Tibial nerve (tissue), 4 donors: ENCODE measurements around the gene SSTR3. TPM values are rescaled to one million over a fixed set of nuclear protein-coding genes. Genes with fewer than 3 reads are reported as not detected.

Experiments
- DNase-seq, 2 donors: peaks; one replicate each; pipeline ENCODE4 v3.0.0-alpha.2; 2019; ENCODE audit warnings: low spot score in 2 of 2
- H3K27ac ChIP-seq, 4 donors: fragments of 200-600 bp; sonication (generic) in 3 of 4; one replicate each; pipeline ENCODE4 v1.5.1; 2017 to 2019; ENCODE audit warnings: mild to moderate bottlenecking in 1 of 4
- H3K27me3 ChIP-seq, 2 donors: fragments of 200-600 bp; sonication (generic) in 1 of 2; one replicate each; pipeline versions ENCODE4 v1.5.1 to v1.6.0; 2017 to 2019
- H3K36me3 ChIP-seq, 3 donors: fragments of 200-600 bp; sonication (generic); one replicate each; pipeline ENCODE4 v1.5.1; 2018 to 2019
- H3K4me1 ChIP-seq, 4 donors: fragments of 200-600 bp; sonication (generic) in 3 of 4; one replicate each; pipeline ENCODE4 v1.5.1; 2017 to 2019
- H3K4me3 ChIP-seq, 4 donors: fragments of 200-600 bp; sonication (generic) in 3 of 4; one replicate each; pipeline ENCODE4 v1.5.1; 2017 to 2019; ENCODE audit warnings: mild to moderate bottlenecking in 1 of 4, moderate library complexity in 1 of 4
- H3K9me3 ChIP-seq, 4 donors: fragments of 200-600 bp; sonication (generic) in 3 of 4; one replicate each; pipeline ENCODE4 v1.5.1; 2017 to 2019
- EP300 ChIP-seq, 2 donors: sonication (generic); formaldehyde crosslinking; IDR thresholded peaks; one replicate each; pipeline ENCODE4 v1.6.1; 2017; ENCODE audit warnings: antibody characterized with exemption in 2 of 2, mild to moderate bottlenecking in 1 of 2
- POLR2A ChIP-seq, 2 donors: fragments of 450-650 bp; IDR thresholded peaks; one replicate each; pipeline ENCODE4 v1.6.1; 2017; ENCODE audit warnings: antibody characterized with exemption in 2 of 2, mild to moderate bottlenecking in 2 of 2, moderate library complexity in 2 of 2
- WGBS, 2 donors: methylation state at CpG; one replicate each; pipeline ENCODE4 v1.1.5; 2018; 5-methylcytosine and 5-hydroxymethylcytosine counted together
- total RNA-seq, 4 donors: library from RNA; depleted of rRNA; stranded (reverse); fragments of >200 nt; gene quantifications; one replicate each; pipeline ENCODE4 v1.1.0, GENCODE V29; 2016
- TF ChIP-seq, protein P1 (sequence below), 5 experiments: fragments of 200-600 bp in 3 of 5; fragments of 450-650 bp in 2 of 5; sonication (generic) in 3 of 5; IDR thresholded peaks; one replicate each; pipeline ENCODE4 v1.5.1; 2016 to 2019; ENCODE audit warnings: antibody characterized with exemption in 5 of 5, mild to moderate bottlenecking in 3 of 5, moderate library complexity in 2 of 5

SSTR3 gene
- total RNA-seq, 4 donors from 2014 or later = not detected

DNA sequence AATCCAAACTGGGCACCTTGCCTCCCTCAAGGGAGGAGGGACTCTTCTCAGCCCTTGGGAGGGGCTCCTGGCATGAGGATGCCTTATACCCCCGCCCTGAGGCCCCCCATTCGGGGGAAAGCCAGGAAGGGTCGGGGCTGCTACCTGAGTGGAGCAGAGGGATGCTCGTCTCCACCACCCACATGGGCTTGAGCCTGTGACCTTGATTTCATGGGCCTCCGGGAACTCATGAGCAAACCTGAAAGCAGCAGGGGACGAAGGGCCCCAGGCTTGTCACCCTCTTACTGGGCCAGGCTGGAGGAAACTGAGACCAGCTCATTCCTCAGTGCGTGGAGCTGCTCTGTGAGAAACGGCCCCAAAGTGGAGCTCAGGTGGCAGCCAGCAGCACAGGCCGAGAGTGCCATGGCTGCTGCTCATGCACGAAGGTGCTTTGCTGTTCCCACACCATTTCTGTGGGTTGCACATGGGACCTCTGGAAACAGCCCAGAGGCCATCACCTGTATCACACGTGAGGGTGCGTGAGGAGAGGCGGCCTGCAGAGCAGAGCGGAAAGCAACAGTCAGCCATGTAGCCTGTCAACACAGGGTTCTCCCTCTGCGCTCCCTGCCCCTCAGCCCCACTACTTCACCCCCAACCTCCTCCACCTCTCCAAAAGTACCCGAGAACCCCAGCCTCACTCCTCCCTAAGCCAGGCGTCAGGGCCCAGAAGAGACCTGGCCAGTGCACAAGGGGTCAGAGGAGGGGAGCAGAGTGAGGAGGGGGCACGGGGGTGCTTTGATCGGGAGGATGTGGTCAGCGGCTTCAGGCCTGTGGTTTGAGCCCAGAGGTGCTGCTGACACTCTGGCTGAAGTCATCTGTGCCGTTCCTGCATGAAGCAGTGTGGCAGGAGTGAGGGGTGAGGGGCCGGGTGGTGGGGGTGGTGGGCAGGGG lies 48.4 kb downstream of the SSTR3 start:
- Histone ChIP-seq H3K4me1 (peaks cover 0 to 8% (median 4%) of the 10 kb centered on the region in 4 donors), H3K4me3 (no peak overlapping the region), H3K27ac (peak overlapping the region in 1 of 4 donors; percentile 10), H3K36me3 (no peaks in the 10 kb centered on the region), H3K27me3 (no peaks in the 10 kb centered on the region), H3K9me3 (peaks cover 0 to 4% (median 0%) of the 10 kb centered on the region in 4 donors)
- WGBS, 2 donors = 81 to 87% methylated on average over 17 to 22 of the region's 22 CpGs
- no peak for DNase-seq
- TF ChIP-seq POLR2A (IDR thresholded peaks at IDR 0.05) = no peak
- TF ChIP-seq EP300 (IDR thresholded peaks at IDR 0.05) = no peak
- TF ChIP-seq, protein P1, sequence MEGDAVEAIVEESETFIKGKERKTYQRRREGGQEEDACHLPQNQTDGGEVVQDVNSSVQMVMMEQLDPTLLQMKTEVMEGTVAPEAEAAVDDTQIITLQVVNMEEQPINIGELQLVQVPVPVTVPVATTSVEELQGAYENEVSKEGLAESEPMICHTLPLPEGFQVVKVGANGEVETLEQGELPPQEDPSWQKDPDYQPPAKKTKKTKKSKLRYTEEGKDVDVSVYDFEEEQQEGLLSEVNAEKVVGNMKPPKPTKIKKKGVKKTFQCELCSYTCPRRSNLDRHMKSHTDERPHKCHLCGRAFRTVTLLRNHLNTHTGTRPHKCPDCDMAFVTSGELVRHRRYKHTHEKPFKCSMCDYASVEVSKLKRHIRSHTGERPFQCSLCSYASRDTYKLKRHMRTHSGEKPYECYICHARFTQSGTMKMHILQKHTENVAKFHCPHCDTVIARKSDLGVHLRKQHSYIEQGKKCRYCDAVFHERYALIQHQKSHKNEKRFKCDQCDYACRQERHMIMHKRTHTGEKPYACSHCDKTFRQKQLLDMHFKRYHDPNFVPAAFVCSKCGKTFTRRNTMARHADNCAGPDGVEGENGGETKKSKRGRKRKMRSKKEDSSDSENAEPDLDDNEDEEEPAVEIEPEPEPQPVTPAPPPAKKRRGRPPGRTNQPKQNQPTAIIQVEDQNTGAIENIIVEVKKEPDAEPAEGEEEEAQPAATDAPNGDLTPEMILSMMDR (IDR thresholded peaks at IDR 0.05) = no peak

DNA sequence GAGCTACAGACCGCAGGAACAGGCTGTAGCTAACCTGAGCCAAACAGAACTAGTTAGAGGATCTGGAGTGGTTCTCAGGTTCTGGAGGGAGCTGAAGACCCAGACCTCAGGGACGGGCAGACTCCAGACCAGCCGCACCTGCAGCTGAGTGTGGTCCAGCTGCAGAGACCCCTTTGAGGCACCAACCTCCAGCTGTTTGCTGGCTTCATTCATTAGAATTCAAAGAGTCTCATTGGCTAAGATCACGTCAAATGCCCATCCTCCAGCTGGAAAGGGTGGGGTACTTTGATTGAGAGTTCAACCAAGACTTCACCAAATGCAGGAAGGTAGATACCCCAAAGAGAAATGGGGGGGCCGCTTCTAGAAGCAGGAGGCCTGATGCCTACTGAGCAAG lies 49.2 kb downstream of the SSTR3 start:
- Histone ChIP-seq H3K9me3 (peaks cover 0 to 4% (median 0%) of the 10 kb centered on the region in 4 donors), H3K27ac (peak overlapping the region in 1 of 4 donors; percentile 10), H3K36me3 (no peaks in the 10 kb centered on the region), H3K4me3 (no peak overlapping the region), H3K27me3 (no peaks in the 10 kb centered on the region), H3K4me1 (peaks cover 0 to 8% (median 4%) of the 10 kb centered on the region in 4 donors)
- DNase-seq = no peak
- WGBS, 2 donors = 76 to 77% methylated on average over 3 to 5 of the region's 5 CpGs
- TF ChIP-seq, protein P1 (IDR thresholded peaks at IDR 0.05) = no peak
- TF ChIP-seq EP300 (IDR thresholded peaks at IDR 0.05) = no peak
- TF ChIP-seq POLR2A (IDR thresholded peaks at IDR 0.05) = no peak

DNA sequence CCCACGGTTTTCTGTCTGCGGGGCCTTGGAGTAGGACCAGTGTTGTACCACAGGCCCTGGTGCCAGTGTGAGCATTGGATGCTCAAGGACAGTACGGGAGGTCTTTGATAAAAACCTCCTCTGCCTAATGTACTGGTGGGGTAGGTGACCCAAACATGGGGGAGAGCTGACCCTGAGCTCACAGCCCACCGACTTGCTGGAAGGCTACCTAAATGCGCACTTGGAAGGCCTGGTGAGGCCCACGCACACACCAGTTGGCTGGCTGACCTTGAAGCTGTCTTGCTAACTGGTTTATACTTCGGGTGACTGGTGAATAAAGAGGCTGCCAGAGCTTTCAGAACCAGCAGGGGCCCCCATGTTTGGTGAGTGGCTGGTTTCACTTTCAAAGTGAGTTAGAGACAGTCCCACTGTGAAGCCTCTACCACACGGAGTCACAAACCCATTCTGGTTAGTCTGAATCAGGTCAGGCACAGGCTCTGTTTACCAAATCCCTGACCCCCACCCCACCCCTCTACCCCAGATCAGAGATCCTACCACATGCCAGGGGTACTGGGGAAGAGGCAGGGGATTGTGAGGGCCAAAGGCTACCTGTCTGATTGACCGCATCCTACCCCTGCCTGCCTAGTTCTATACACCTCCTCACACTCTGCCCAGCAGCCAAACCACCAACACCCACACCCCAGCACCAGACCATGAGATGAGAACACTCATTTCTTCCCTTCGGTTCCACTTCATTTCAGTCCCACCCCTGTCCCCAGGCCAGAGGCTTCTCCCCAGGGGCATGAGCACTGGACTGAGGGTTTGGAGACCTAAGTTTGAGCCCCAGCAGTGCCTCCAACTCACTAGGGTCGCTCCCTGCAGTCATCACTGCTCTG lies 49.8 kb downstream of the SSTR3 start:
- H3K36me3 ChIP-seq = no peaks in the 10 kb centered on the region
- no peak for DNase-seq
- 70 to 74% methylated on average over 11 of the region's 11 CpGs for WGBS, 2 donors
- H3K27ac ChIP-seq = peak overlapping the region in 1 of 4 donors; percentile 53
- peaks cover 0 to 8% (median 4%) of the 10 kb centered on the region in 4 donors for H3K4me1 ChIP-seq
- H3K27me3 ChIP-seq = no peaks in the 10 kb centered on the region
- H3K9me3 ChIP-seq = peaks cover 0 to 4% (median 0%) of the 10 kb centered on the region in 4 donors
- H3K4me3 ChIP-seq = no peak overlapping the region
- TF ChIP-seq EP300 (IDR thresholded peaks at IDR 0.05) (no peak), POLR2A (IDR thresholded peaks at IDR 0.05) (no peak)
- TF ChIP-seq, protein P1 (IDR thresholded peaks at IDR 0.05) = no peak

DNA sequence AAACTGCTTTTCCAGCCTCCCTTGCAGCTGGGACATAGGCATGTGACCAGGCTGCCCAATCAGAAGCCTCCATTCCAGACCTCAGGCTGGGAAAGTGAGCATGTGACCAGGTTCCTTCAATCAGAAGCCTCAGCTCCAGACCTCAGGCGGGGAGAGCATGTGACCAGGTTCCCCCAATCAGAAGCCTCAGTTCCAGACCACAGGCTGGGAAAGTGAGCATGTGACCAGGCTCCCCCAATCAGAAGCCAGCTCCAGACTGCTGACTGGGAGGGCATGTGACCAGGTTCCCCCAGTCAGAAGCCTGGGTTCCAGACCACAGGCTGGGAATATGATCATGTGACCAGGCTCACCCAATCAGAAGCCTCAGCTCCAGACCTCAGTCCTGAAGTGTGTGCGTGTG lies 50.8 kb downstream of the SSTR3 start:
- Histone ChIP-seq H3K27me3 (no peaks in the 10 kb centered on the region), H3K4me1 (peaks cover 0 to 8% (median 0%) of the 10 kb centered on the region in 4 donors), H3K27ac (no peak overlapping the region), H3K4me3 (no peak overlapping the region), H3K9me3 (peaks cover 0 to 4% (median 0%) of the 10 kb centered on the region in 4 donors), H3K36me3 (no peaks in the 10 kb centered on the region)
- TF ChIP-seq, protein P1 (IDR thresholded peaks at IDR 0.05) = no peak
- TF ChIP-seq EP300 (IDR thresholded peaks at IDR 0.05) (no peak), POLR2A (IDR thresholded peaks at IDR 0.05) (no peak)
- WGBS, 2 donors = 70 to 100% methylated on average over 1 to 2 of the region's 2 CpGs
- no peak for DNase-seq
